ENCODE measurements around the gene IL1RAP.

The IL1RAP gene

GRCh38 chr3:190595179-190595795, 81.4 kb downstream of the IL1RAP start:
- DNase-seq (ENCODE audit: low read depth in 1 of 2, low spot score in 1 of 2), result no peak
- TF ChIP-seq SPI1 (IDR thresholded peaks at IDR 0.05; ENCODE audit: borderline replicate concordance, low read depth) (no peak), GABPA (IDR thresholded peaks at IDR 0.05; ENCODE audit: low read depth) (no peak), REST (IDR thresholded peaks at IDR 0.05; ENCODE audit: insufficient replicate concordance, low read depth) (no peak), POLR2AphosphoS5 (IDR thresholded peaks at IDR 0.05; ENCODE audit: low read depth) (no peak)
- TF ChIP-seq, protein P1, sequence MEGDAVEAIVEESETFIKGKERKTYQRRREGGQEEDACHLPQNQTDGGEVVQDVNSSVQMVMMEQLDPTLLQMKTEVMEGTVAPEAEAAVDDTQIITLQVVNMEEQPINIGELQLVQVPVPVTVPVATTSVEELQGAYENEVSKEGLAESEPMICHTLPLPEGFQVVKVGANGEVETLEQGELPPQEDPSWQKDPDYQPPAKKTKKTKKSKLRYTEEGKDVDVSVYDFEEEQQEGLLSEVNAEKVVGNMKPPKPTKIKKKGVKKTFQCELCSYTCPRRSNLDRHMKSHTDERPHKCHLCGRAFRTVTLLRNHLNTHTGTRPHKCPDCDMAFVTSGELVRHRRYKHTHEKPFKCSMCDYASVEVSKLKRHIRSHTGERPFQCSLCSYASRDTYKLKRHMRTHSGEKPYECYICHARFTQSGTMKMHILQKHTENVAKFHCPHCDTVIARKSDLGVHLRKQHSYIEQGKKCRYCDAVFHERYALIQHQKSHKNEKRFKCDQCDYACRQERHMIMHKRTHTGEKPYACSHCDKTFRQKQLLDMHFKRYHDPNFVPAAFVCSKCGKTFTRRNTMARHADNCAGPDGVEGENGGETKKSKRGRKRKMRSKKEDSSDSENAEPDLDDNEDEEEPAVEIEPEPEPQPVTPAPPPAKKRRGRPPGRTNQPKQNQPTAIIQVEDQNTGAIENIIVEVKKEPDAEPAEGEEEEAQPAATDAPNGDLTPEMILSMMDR (IDR thresholded peaks at IDR 0.05; ENCODE audit: insufficient read depth, low read length), result no peak
- Histone ChIP-seq H3K4me3 (replicated peaks; ENCODE audit: insufficient read depth, low read length) (no peak overlapping the region), H3K27ac (replicated peaks) (no peak overlapping the region), H3K27me3 (ENCODE audit: insufficient read depth, poor library complexity, severe bottlenecking) (no peaks in the 10 kb centered on the region)

- H3K27ac ChIP-seq (replicated peaks), result no peak overlapping the region
- H3K4me3 ChIP-seq (replicated peaks; ENCODE audit: insufficient read depth, low read length), result no peak overlapping the region
- DNase-seq (ENCODE audit: low read depth in 1 of 2, low spot score in 1 of 2), result no peak
- TF ChIP-seq, protein P1 (IDR thresholded peaks at IDR 0.05; ENCODE audit: insufficient read depth, low read length), result no peak
- no peak for TF ChIP-seq GABPA (IDR thresholded peaks at IDR 0.05; ENCODE audit: low read depth)
- TF ChIP-seq SPI1 (IDR thresholded peaks at IDR 0.05; ENCODE audit: borderline replicate concordance, low read depth), result no peak
- TF ChIP-seq POLR2AphosphoS5 (IDR thresholded peaks at IDR 0.05; ENCODE audit: low read depth), result no peak
- no peak for TF ChIP-seq REST (IDR thresholded peaks at IDR 0.05; ENCODE audit: insufficient replicate concordance, low read depth)
- H3K27me3 ChIP-seq (ENCODE audit: insufficient read depth, poor library complexity, severe bottlenecking), result no peaks in the 10 kb centered on the region
Measured at GRCh38 chr3:190595807-190596206, 81.9 kb downstream of the IL1RAP start.

DNA sequence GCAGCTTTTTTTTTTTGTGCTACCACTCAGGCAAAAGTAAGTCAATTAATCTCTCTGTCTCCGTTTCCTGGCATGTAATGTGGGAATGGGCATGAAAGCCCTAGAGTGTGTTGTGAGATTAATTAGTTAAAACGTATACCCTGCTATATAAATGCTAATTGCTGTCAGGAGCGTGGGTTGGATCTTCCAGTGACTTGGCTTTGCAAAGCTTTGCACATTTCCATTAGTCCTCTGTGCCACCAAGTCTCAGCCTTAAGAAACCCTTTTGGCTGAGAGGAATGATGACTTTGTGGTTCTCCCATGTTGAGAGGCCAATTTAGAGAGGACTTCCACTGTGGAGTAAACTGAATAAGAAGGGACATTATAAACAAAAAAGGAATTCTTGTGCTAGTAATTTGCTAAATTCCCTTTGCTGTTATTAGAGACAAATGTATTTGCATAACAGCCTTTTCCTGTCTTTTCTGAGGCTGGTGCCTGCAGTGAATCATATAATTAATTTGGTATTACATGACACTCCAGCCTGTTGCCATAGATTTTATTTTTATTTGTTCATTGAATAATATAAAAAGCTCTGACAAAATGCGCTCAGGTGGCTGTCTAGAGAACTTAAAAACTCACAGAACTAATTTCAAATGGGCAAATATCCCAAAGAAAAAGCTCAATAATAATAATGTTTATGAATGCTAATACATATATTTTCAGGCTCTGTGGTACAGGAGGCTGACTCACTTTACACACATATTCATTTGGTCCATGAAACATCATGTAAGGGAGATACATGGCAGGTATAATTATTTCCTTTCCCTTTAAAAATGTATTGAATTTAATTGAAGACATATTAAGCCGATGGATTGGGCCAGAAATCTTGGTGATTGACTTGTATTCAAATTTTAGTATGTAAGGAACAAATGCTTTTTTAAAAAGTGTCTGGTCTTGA, 82.7 kb downstream of the IL1RAP start:
- no peak for TF ChIP-seq GABPA (IDR thresholded peaks at IDR 0.05; ENCODE audit: low read depth)
- TF ChIP-seq SPI1 (IDR thresholded peaks at IDR 0.05; ENCODE audit: borderline replicate concordance, low read depth), result no peak
- TF ChIP-seq POLR2AphosphoS5 (IDR thresholded peaks at IDR 0.05; ENCODE audit: low read depth), result no peak
- no peak for TF ChIP-seq REST (IDR thresholded peaks at IDR 0.05; ENCODE audit: insufficient replicate concordance, low read depth)
- TF ChIP-seq, protein P1 (IDR thresholded peaks at IDR 0.05; ENCODE audit: insufficient read depth, low read length), result no peak
- no peak for DNase-seq (ENCODE audit: low read depth in 1 of 2, low spot score in 1 of 2)
- no peak overlapping the region for H3K27ac ChIP-seq (replicated peaks)
- H3K4me3 ChIP-seq (replicated peaks; ENCODE audit: insufficient read depth, low read length), result no peak overlapping the region
- no peaks in the 10 kb centered on the region for H3K27me3 ChIP-seq (ENCODE audit: insufficient read depth, poor library complexity, severe bottlenecking)
